Loucy (cell line): ENCODE results near the gene LRRK1.

Experiments used
- CTCF ChIP-seq: fragments of 200-600 bp; sonication (generic); conservative IDR thresholded peaks from 2 replicates; pipeline ENCODE4 v1.5.1; 2014; ENCODE audit warnings: mild to moderate bottlenecking, antibody characterized with exemption, low read length
- EZH2phosphoT487 ChIP-seq: fragments of 200-600 bp; IDR thresholded peaks from 2 replicates; pipeline ENCODE4 v1.6.1; 2018; ENCODE audit warnings: antibody characterized with exemption, mild to moderate bottlenecking, moderate library complexity, borderline replicate concordance

DNA sequence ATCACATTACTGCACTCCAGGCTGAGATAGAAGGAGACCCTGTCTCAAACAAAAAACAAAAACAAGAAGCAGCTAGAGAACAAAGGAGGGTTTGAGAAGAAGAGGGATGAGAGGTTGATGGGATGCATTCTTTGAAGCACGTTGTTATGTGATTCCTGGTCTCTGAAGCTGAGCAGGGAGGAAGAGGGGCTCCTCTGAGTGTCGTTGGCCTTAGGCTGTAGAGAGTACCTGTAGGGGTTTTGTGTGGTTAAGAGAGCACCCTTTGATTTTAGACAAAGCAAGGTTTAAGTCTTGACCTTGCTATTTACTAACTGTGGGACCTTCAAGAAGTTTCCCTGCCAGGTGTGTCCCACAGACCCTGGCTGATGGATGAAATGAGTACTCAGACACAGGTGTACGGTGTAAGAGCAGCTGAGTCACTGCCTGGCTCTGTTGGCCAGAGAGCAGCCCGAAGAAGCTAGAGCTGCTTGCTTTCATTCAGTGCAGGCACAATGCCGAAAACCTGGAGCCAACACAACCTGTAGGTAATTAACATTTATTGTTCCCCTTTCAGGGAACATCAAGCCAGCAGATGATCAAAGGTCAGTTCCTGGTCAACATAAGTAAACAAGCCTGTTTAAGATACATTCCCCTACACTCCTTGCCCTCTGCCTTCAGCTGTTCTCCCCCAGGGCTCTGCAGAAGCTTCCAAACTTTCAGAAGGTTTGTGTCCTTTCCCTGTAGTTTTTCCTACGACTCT, 67.2 kb downstream of the LRRK1 start:
- no peak for TF ChIP-seq CTCF
- no peak for TF ChIP-seq EZH2phosphoT487
